GM23338 (cell line): Measurements from ENCODE around the gene THSD4. TPM values are rescaled to one million over a fixed set of nuclear protein-coding genes. Genes with fewer than 3 reads are reported as not detected.

Source experiments
- ATAC-seq: fragments of 200-7000 bp; cut with Tn5 transposase; 3 replicates; pipeline ENCODE4 v1.9.1; 2020
- DNase-seq: peaks from one replicate; pipeline ENCODE4 v3.0.0-alpha.2; 2015; ENCODE audit warnings: low spot score
- H2AFZ ChIP-seq: fragments of 200-600 bp; sonication (generic); 2 replicates; pipeline ENCODE4 v1.8.0; 2016; ENCODE audit warnings: antibody characterized with exemption, mild to moderate bottlenecking, moderate library complexity
- H3F3A ChIP-seq: fragments of 200-600 bp; sonication (generic); replicated peaks from 2 replicates; pipeline ENCODE4 v1.8.0; 2017; ENCODE audit warnings: antibody characterized with exemption, mixed run types, low read depth
- H3K27ac ChIP-seq: fragments of 200-600 bp; sonication (generic); 2 replicates; pipeline ENCODE4 v1.6.1; 2016; ENCODE audit warnings: low read depth
- H3K27me3 ChIP-seq: fragments of 200-600 bp; sonication (generic); 2 replicates; pipeline ENCODE4 v1.8.0; 2016; ENCODE audit warnings: mild to moderate bottlenecking, mixed run types, moderate library complexity; ENCODE audit not compliant: insufficient read depth
- H3K36me3 ChIP-seq: fragments of 200-600 bp; sonication (generic); 2 replicates; pipeline ENCODE4 v1.8.0; 2016; ENCODE audit warnings: mild to moderate bottlenecking; ENCODE audit not compliant: insufficient read depth
- H3K4me1 ChIP-seq: fragments of 200-600 bp; sonication (generic); 2 replicates; pipeline ENCODE4 v1.8.0; 2016; ENCODE audit warnings: mild to moderate bottlenecking, moderate library complexity; ENCODE audit not compliant: insufficient read depth
- H3K4me2 ChIP-seq: fragments of 200-600 bp; sonication (generic); 2 replicates; pipeline ENCODE4 v1.7.1; 2017; ENCODE audit warnings: mixed run types
- H3K4me3 ChIP-seq: fragments of 200-600 bp; sonication (generic); 2 replicates; pipeline ENCODE4 v1.6.1; 2016; ENCODE audit warnings: mixed run types
- H3K79me2 ChIP-seq: fragments of 200-600 bp; sonication (generic); replicated peaks from 2 replicates; pipeline ENCODE4 v1.8.0; 2017; ENCODE audit warnings: mild to moderate bottlenecking; ENCODE audit not compliant: insufficient read depth
- H3K9me2 ChIP-seq: fragments of 200-600 bp; sonication (generic); 2 replicates; pipeline ENCODE4 v1.8.0; 2017; ENCODE audit not compliant: insufficient read depth
- H4K20me1 ChIP-seq: fragments of 200-600 bp; sonication (generic); replicated peaks from 2 replicates; pipeline ENCODE4 v1.8.0; 2017; ENCODE audit warnings: mild to moderate bottlenecking; ENCODE audit not compliant: insufficient read depth
- H3K27ac Mint-ChIP-seq: 2 replicates; pipeline ENCODE4 v1.8.0; 2020; ENCODE audit warnings: inconsistent platforms, mild to moderate bottlenecking, moderate library complexity, mixed read lengths
- H3K27me3 Mint-ChIP-seq: 3 replicates; pipeline ENCODE4 v1.8.0; 2022; ENCODE audit warnings: low read depth, mild to moderate bottlenecking, moderate library complexity, mixed read lengths, inconsistent platforms; ENCODE audit not compliant: insufficient read depth, poor library complexity
- H3K36me3 Mint-ChIP-seq: 3 replicates; pipeline ENCODE4 v1.8.0; 2021; ENCODE audit warnings: low read depth, mild to moderate bottlenecking, inconsistent platforms, moderate library complexity, mixed read lengths
- H3K4me1 Mint-ChIP-seq: 3 replicates; pipeline ENCODE4 v1.8.0; 2020; ENCODE audit warnings: mild to moderate bottlenecking, inconsistent platforms, mixed read lengths
- H3K4me3 Mint-ChIP-seq: 3 replicates; pipeline ENCODE4 v1.8.0; 2021; ENCODE audit warnings: moderate library complexity, mild to moderate bottlenecking, inconsistent platforms, mixed read lengths
- H3K9me3 Mint-ChIP-seq: 3 replicates; pipeline ENCODE4 v1.8.0; 2020; ENCODE audit warnings: moderate library complexity, mild to moderate bottlenecking, inconsistent platforms, mixed read lengths
- CREB1 ChIP-seq: fragments of 250-450 bp; sonication (Bioruptor Pico); IDR thresholded peaks from 2 replicates; pipeline ENCODE4 v1.5.0; 2020; ENCODE audit warnings: low read depth, mild to moderate bottlenecking, moderate library complexity
- EZH2 ChIP-seq: fragments of 200-600 bp; sonication (generic); IDR thresholded peaks from one replicate; pipeline ENCODE4 v1.8.0; 2017; ENCODE audit warnings: antibody characterized with exemption, mild to moderate bottlenecking, low read depth; ENCODE audit not compliant: unreplicated experiment
- EZH2phosphoT487 ChIP-seq: fragments of 200-600 bp; sonication (generic); IDR thresholded peaks from one replicate; pipeline ENCODE4 v1.8.1; 2018; ENCODE audit warnings: antibody characterized with exemption; ENCODE audit not compliant: unreplicated experiment
- JUNB ChIP-seq: IDR thresholded peaks from one replicate; pipeline ENCODE4 v1.6.1; 2016; ENCODE audit warnings: antibody characterized with exemption; ENCODE audit not compliant: unreplicated experiment
- NANOG ChIP-seq: IDR thresholded peaks from 2 replicates; pipeline ENCODE4 v1.6.1; 2016; ENCODE audit warnings: antibody characterized with exemption, borderline replicate concordance
- POLR2AphosphoS5 ChIP-seq: IDR thresholded peaks from 2 replicates; pipeline ENCODE4 v1.6.1; 2016; ENCODE audit warnings: antibody characterized with exemption, low read depth
- STAT1 ChIP-seq: IDR thresholded peaks from one replicate; pipeline ENCODE4 v1.6.1; 2016; ENCODE audit warnings: antibody characterized with exemption; ENCODE audit not compliant: unreplicated experiment
- ZNF114 ChIP-seq: fragments of 250-450 bp; sonication (Bioruptor Pico); IDR thresholded peaks from 2 replicates; pipeline ENCODE4 v1.5.0; 2020; ENCODE audit warnings: mild to moderate bottlenecking, moderate library complexity
- ZNF331 ChIP-seq: fragments of 250-450 bp; sonication (Bioruptor Pico); IDR thresholded peaks from 2 replicates; pipeline ENCODE4 v1.5.0; 2020; ENCODE audit warnings: low read depth, mild to moderate bottlenecking, moderate library complexity
- polyA plus RNA-seq: library from polyadenylated mRNA; unstranded; fragments of >200 nt; fragmentation: Nextera tagmentation; extraction: Ambion mirVana; gene quantifications from 2 replicates; pipeline ENCODE4 v1.2.1, GENCODE V29; 2016
- total RNA-seq: library from RNA; depleted of rRNA; stranded (reverse); fragments of >200 nt; shearing (Covaris generic); gene quantifications from 2 replicates; pipeline ENCODE4 v1.2.3, GENCODE V29; 2014
- TF ChIP-seq, protein P1 (sequence below): IDR thresholded peaks from one replicate; pipeline ENCODE4 v1.6.1; 2018; ENCODE audit warnings: antibody characterized with exemption; ENCODE audit not compliant: unreplicated experiment
- TF ChIP-seq, protein P2 (sequence below), 2 experiments: fragments of 200-600 bp in 1 of 2; sonication (generic) in 1 of 2; conservative IDR thresholded peaks; 2 replicates each; pipeline versions ENCODE4 v1.5.1 to v1.6.1; 2016 to 2017; ENCODE audit warnings: antibody characterized with exemption in 2 of 2, low read depth in 2 of 2, mild to moderate bottlenecking in 2 of 2, moderate library complexity in 1 of 2
- TF ChIP-seq, protein P3 (sequence below): IDR thresholded peaks from 2 replicates; pipeline ENCODE4 v1.6.1; 2016; ENCODE audit warnings: antibody characterized with exemption
- TF ChIP-seq, protein P4 (sequence below): fragments of 250-450 bp; sonication (Bioruptor Pico); IDR thresholded peaks from 2 replicates; pipeline ENCODE4 v1.5.0; 2020; ENCODE audit warnings: mild to moderate bottlenecking, moderate library complexity

THSD4 gene
- total and polyA plus RNA-seq, 2 experiments from 2014 or later = 2.0 to 7.4 TPM

DNA sequence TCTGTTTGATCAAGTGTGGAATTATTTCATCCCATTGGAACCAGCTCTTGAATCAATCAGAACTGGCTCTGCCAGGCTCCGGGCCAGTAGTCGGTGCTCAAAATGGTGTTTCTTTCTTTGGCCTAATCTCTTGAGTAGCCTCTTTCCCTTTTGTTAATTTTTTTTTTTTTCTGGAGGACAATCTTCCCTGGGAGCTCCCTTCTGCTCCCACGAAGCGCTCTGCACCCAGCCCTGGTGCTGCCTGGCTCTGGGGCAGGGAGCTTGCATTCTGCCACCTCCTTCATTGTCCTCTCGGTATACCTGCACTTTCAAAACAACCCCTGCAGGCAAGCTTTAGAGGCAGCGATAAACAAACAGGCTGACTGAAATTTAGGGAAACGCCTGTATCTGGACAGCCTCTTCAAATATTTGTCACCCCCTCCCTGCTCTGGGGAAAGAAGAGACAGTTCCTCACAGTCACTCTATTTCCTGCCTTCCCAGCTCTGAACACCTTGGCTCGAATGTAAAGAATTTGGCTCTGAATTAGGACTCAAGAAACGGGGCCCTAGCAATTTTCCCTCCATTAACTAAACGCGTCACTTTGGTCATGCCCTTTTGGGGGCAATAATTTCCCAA, 1.1 kb upstream of the THSD4 start:
- peak overlapping the region; percentile 70 for H3K4me3 ChIP-seq
- H3K4me1 Mint-ChIP-seq = peaks cover 60% of the 10 kb centered on the region
- H3K4me2 ChIP-seq = peak overlapping the region; percentile 77
- H3K4me3 Mint-ChIP-seq = peak overlapping the region; percentile 81
- peaks cover 35% of the 10 kb centered on the region for H3K27me3 Mint-ChIP-seq
- DNase-seq (peak; percentile 69), ATAC-seq (peak; percentile 27)
- no peaks in the 10 kb centered on the region for H3K36me3 Mint-ChIP-seq
- H4K20me1 ChIP-seq = no peaks in the 10 kb centered on the region; the same call in 1 of the 2 replicates
- H3K27ac ChIP-seq = no peak overlapping the region
- peaks cover 22% of the 10 kb centered on the region for H3K4me1 ChIP-seq
- H3K27ac Mint-ChIP-seq = no peak overlapping the region
- H3F3A ChIP-seq = no peaks in the 10 kb centered on the region; the same call in 1 of the 2 replicates
- H3K79me2 ChIP-seq = peaks cover 3% of the 10 kb centered on the region; the same call in 1 of the 2 replicates
- H3K9me2 ChIP-seq = no peaks in the 10 kb centered on the region
- peaks cover 25% of the 10 kb centered on the region for H3K27me3 ChIP-seq
- H3K36me3 ChIP-seq = no peaks in the 10 kb centered on the region
- no peaks in the 10 kb centered on the region for H3K9me3 Mint-ChIP-seq
- H2AFZ ChIP-seq = peak overlapping the region; percentile 98
- TF ChIP-seq EZH2phosphoT487 (no peak), JUNB (no peak), ZNF114 (CRISPR knock-in tag) (no peak), ZNF331 (no peak), EZH2 (no peak), CREB1 (CRISPR knock-in tag) (no peak), POLR2AphosphoS5 (no peak), NANOG (no peak), STAT1 (no peak)
- TF ChIP-seq, protein P1, sequence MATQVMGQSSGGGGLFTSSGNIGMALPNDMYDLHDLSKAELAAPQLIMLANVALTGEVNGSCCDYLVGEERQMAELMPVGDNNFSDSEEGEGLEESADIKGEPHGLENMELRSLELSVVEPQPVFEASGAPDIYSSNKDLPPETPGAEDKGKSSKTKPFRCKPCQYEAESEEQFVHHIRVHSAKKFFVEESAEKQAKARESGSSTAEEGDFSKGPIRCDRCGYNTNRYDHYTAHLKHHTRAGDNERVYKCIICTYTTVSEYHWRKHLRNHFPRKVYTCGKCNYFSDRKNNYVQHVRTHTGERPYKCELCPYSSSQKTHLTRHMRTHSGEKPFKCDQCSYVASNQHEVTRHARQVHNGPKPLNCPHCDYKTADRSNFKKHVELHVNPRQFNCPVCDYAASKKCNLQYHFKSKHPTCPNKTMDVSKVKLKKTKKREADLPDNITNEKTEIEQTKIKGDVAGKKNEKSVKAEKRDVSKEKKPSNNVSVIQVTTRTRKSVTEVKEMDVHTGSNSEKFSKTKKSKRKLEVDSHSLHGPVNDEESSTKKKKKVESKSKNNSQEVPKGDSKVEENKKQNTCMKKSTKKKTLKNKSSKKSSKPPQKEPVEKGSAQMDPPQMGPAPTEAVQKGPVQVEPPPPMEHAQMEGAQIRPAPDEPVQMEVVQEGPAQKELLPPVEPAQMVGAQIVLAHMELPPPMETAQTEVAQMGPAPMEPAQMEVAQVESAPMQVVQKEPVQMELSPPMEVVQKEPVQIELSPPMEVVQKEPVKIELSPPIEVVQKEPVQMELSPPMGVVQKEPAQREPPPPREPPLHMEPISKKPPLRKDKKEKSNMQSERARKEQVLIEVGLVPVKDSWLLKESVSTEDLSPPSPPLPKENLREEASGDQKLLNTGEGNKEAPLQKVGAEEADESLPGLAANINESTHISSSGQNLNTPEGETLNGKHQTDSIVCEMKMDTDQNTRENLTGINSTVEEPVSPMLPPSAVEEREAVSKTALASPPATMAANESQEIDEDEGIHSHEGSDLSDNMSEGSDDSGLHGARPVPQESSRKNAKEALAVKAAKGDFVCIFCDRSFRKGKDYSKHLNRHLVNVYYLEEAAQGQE = no peak
- TF ChIP-seq, protein P2, sequence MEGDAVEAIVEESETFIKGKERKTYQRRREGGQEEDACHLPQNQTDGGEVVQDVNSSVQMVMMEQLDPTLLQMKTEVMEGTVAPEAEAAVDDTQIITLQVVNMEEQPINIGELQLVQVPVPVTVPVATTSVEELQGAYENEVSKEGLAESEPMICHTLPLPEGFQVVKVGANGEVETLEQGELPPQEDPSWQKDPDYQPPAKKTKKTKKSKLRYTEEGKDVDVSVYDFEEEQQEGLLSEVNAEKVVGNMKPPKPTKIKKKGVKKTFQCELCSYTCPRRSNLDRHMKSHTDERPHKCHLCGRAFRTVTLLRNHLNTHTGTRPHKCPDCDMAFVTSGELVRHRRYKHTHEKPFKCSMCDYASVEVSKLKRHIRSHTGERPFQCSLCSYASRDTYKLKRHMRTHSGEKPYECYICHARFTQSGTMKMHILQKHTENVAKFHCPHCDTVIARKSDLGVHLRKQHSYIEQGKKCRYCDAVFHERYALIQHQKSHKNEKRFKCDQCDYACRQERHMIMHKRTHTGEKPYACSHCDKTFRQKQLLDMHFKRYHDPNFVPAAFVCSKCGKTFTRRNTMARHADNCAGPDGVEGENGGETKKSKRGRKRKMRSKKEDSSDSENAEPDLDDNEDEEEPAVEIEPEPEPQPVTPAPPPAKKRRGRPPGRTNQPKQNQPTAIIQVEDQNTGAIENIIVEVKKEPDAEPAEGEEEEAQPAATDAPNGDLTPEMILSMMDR (conservative IDR thresholded peaks at IDR 0.05; ENCODE audit: low read depth in 2 of 2) = no peak
- TF ChIP-seq, protein P3, sequence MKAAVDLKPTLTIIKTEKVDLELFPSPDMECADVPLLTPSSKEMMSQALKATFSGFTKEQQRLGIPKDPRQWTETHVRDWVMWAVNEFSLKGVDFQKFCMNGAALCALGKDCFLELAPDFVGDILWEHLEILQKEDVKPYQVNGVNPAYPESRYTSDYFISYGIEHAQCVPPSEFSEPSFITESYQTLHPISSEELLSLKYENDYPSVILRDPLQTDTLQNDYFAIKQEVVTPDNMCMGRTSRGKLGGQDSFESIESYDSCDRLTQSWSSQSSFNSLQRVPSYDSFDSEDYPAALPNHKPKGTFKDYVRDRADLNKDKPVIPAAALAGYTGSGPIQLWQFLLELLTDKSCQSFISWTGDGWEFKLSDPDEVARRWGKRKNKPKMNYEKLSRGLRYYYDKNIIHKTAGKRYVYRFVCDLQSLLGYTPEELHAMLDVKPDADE = no peak
- TF ChIP-seq, protein P4, sequence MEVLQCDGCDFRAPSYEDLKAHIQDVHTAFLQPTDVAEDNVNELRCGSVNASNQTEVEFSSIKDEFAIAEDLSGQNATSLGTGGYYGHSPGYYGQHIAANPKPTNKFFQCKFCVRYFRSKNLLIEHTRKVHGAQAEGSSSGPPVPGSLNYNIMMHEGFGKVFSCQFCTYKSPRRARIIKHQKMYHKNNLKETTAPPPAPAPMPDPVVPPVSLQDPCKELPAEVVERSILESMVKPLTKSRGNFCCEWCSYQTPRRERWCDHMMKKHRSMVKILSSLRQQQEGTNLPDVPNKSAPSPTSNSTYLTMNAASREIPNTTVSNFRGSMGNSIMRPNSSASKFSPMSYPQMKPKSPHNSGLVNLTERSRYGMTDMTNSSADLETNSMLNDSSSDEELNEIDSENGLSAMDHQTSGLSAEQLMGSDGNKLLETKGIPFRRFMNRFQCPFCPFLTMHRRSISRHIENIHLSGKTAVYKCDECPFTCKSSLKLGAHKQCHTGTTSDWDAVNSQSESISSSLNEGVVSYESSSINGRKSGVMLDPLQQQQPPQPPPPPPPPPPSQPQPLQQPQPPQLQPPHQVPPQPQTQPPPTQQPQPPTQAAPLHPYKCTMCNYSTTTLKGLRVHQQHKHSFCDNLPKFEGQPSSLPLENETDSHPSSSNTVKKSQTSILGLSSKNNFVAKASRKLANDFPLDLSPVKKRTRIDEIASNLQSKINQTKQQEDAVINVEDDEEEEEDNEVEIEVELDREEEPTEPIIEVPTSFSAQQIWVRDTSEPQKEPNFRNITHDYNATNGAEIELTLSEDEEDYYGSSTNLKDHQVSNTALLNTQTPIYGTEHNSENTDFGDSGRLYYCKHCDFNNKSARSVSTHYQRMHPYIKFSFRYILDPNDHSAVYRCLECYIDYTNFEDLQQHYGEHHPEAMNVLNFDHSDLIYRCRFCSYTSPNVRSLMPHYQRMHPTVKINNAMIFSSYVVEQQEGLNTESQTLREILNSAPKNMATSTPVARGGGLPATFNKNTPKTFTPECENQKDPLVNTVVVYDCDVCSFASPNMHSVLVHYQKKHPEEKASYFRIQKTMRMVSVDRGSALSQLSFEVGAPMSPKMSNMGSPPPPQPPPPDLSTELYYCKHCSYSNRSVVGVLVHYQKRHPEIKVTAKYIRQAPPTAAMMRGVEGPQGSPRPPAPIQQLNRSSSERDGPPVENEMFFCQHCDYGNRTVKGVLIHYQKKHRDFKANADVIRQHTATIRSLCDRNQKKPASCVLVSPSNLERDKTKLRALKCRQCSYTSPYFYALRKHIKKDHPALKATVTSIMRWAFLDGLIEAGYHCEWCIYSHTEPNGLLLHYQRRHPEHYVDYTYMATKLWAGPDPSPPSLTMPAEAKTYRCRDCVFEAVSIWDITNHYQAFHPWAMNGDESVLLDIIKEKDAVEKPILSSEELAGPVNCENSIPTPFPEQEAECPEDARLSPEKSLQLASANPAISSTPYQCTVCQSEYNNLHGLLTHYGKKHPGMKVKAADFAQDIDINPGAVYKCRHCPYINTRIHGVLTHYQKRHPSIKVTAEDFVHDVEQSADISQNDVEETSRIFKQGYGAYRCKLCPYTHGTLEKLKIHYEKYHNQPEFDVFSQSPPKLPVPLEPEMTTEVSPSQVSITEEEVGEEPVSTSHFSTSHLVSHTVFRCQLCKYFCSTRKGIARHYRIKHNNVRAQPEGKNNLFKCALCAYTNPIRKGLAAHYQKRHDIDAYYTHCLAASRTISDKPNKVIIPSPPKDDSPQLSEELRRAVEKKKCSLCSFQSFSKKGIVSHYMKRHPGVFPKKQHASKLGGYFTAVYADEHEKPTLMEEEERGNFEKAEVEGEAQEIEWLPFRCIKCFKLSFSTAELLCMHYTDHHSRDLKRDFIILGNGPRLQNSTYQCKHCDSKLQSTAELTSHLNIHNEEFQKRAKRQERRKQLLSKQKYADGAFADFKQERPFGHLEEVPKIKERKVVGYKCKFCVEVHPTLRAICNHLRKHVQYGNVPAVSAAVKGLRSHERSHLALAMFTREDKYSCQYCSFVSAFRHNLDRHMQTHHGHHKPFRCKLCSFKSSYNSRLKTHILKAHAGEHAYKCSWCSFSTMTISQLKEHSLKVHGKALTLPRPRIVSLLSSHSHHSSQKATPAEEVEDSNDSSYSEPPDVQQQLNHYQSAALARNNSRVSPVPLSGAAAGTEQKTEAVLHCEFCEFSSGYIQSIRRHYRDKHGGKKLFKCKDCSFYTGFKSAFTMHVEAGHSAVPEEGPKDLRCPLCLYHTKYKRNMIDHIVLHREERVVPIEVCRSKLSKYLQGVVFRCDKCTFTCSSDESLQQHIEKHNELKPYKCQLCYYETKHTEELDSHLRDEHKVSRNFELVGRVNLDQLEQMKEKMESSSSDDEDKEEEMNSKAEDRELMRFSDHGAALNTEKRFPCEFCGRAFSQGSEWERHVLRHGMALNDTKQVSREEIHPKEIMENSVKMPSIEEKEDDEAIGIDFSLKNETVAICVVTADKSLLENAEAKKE (CRISPR knock-in tag) = no peak
